IPS DF 19.7 (cell line): Measurements from ENCODE around the gene DRD2.

ENCODE experiments used
- DNase-seq: peaks from one replicate; pipeline ENCODE4 v3.0.0-alpha.2; 2013; ENCODE audit warnings: low read depth, low spot score

Gene DRD2

DNA sequence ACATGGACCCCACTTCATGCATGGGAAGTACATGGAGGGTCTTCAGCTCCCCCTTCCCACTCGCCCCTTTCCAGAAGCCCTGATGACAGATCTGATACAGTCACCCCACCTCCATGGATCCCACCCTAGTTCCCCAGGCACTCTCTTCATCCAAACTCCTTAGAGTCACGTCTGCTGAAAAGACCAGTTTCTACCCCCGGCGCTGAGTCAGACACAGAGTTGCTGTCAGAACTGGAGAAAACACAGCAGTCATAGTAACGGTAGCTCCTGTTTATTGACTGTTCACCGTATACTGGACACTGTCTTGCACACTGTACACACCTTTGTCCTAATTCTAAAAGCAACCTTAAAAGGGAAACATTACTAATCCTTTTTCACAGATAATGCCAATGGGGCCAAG is 29.1 kb downstream of the DRD2 start:
- DNase-seq, result no peak

DNA sequence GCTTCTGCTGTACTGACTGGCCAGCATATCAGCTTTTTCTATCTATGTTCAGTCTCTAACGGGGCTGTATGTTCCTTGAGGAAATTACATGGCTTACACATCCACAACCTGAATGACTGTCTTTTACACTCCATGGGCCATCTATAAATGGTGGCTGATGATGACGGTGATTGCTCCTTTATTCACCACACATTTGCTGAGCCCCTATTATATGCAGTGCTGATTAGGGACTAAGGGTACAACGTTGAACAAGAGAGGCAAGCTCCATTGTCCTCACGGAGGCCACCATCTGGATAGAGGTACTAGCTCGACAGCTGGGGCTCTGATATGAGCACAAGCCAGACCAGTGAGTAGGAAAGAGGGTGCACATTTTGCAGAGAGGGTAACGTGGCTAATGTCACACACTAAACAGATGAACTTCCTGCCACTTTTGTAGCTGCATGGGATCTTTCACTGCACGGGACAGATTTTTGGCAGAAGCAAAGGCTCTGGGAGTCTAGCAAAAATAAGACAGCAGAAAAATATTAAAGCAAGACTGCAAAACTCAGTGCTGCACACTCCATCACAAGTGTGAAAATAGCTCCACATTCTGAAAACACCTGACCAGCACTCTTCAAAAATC is 30.6 kb downstream of the DRD2 start:
- DNase-seq, result no peak

DNA sequence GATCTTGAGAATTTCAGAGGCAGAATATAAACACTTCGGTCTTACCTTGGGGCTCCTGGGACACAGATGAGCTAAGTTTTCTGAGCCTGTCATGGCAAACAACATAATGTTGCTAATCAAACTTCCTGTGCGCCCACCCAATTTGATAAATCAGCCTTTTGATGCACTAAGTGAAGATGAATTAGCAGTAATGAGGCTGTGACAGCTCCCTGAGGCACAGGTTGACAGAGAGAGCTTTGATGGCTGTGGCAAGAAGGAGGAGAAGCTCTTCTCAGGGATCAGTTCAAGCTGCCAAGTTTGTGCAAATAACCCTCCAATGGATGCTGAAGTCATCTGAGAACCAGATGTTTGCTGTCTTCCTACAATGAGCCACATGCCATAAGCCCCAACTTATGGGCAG is 34.4 kb downstream of the DRD2 start:
- DNase-seq, result no peak

DNA sequence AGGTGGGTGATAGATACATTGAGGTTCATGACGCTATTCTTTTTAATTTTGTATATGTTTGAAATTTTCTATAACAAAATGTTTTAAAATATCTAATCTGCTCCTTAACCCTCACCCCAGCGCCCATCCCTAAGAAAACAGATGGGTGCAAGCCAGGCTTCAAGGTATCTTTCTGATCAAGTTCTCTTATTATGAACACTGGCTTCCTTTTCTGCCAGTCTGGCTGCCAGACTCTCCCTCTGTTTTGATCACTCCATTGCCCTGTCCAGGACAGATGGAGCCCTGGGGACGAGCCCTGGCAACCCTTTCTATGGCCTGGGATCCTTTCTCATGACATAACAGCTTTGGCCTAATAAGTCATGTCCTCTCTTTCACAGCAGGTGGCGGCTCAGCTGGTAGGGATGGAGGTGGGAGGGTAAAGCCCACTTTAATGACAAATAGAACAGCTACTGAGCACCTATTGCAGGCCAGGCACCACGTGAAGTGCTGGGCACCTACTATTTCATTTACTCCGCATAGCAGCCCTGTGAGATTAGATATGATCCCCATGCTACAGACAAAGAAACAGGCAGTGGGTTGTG is 38.4 kb downstream of the DRD2 start:
- no peak for DNase-seq

DNA sequence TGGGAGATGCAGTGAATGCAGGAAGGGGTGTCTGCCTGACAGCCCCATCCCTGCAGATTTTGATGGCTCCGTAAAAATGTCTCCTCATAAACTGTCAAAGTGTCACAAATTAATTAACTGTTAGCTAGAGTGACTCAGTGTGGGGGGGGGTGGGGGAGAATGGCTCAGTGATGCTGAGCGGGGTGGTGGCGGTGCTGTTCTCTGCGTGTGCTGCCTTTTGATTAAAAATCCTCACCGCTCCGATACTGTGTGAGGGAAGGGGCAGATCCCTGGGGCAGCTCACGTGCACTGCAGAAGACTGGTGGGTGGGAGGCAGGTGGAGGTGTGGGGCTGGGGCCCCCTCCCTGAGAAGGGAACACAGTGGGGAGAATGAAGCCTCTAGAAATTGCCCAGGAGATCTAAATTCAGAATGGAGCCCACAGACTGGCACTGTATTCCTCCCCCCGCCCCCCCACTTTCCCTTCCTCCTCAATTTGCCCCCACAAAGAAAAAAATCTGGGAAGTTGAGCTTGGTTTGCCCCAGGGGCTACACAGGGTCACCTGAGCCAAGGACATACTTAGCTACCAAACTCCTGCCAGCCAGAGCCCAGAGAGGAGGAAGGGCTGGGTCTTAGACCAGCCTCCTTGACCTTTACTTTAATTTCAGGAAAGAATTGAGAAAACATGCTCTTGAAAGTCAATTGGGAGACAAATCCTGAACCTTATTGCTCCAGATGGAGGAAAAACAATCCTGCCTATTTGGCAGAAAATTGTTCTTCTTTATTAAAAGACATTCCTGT is 39.8 kb downstream of the DRD2 start:
- no peak for DNase-seq

DNA sequence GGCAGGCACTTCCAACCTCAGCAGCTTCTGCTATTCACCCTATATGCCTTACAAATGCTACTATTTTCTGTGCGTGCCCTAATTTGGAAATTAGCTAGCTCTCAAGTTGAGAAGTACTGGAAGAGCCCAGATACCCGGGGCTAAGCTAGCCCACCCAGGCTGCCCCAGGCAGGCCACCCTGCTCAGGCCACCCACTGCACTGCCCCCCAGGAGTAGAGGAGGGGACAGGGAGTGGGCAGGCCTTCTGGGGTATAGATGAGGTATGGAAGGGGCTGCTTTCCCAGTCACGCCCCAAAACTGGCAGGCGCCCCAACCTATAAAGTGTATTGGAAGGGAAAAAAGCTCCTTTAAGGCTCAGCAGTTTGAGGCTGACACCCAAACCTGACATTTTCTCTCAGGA is 43.5 kb downstream of the DRD2 start:
- DNase-seq, result no peak

DNA sequence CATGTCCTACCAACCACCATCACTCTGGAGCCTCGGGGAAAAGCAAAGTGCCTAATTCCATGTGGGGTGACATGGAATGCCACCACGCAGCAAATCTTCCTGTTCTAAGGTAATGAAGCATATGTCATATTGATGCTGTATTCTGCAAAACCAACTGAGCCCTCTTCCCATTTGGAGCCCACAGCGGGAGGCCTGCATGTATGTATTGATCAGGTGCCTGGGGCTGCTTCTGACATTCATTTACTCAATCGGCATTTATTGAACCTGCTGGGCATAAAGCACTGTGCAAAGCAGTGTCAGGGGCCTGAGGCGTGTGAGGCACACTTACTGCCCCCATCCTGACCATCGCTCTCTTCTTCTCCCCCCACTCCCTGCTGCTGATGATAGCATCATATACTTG is 48.5 kb downstream of the DRD2 start:
- no peak for DNase-seq

DNA sequence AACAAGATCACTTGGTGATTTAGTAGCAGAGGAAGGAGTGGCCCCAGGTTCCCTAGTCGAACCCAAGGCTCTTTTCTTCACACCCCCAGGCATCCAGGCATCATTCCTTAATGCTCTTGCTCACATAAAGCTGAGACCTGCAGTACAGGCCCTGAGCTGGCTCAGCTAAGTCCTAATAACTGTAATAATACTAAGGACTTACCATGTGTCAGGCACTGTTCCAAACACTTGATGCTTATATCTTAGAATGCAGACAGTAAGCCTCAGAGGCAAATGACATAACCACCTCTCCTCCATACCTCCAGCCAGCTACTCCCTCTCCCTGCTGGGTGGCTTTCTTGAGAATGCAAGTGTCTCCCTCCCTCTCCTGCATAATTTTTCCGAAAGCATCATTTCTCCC is 54.4 kb downstream of the DRD2 start:
- DNase-seq, result no peak

DNA sequence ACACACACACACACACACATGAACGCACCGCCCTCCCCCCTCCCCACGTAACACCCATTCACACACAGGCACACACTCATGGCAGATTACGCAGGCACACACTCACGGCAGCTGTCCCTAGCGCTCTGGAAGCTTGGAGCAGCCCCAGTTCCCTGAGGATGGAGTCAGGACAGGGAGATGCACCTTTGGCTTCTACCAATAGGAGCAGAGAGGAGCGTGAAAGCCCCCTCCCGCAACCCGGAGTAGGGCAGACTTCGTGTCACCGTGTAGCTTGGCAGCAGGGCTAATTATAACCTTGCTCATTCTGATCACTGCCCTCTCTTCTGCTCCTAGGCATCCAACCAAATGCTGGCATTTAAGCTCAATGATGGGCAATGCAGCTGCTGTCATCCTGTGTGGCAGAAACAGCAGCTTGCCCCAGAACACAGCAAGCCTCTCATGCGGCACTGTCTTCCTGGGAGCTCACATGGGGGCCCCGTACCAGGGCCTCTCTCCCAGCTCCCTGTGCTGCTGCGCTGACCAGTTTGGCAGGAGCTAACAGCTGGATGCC is 55.7 kb downstream of the DRD2 start:
- DNase-seq, result no peak

DNA sequence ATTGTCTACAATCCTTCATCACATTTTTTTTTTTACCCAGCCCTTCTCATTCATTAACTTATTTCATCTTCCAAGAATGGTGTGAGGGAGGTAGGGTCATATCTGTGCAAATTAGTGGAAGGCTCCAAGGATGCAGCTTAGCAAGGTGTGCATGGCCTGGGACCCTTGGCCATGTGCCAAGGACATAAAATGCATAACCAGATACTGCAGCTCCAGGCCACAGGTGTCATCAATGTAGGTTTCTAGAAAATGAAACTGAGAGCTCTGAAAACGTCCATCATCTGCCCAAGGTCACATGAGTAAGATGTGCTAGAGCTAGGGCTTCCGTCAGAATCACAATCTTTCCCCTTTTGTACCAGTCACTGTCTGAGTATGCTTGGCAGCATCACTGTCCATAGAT is 57.8 kb downstream of the DRD2 start:
- DNase-seq, result no peak

DNA sequence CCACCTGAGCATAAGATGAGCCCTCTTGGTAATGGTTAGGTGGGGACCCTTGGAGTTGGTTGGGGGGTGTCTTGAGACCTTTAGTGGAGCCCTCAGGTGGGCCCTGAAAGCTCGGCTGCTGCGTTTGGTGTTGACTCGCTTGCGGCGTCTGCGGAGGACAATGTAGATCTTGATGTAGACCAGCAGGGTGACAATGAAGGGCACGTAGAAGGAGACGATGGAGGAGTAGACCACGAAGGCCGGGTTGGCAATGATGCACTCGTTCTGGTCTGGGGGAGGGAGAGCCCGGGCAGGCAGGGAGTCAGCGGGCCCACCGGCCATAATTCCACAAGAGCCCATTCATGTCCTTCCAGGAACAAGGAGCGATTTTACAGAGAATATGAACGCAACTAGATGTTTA is 59.9 kb downstream of the DRD2 start:
- DNase-seq, result no peak

DNA sequence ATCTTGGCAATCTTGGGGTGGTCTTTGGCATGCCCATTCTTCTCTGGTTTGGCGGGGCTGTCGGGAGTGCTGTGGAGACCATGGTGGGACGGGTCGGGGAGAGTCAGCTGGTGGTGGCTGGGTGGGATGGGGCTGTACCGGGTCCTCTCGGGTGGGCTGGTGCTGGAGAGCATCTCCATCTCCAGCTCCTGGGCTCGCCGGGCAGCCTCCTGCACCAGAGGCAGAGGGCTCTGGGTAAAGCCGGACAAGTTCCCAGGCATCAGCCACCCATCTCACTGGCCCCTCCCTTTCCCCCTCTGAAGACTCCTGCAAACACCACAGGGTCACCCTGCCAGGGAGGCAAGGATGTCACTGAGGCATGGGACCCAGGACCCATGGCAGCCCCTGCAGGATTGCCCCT is 62.5 kb downstream of the DRD2 start:
- no peak for DNase-seq

DNA sequence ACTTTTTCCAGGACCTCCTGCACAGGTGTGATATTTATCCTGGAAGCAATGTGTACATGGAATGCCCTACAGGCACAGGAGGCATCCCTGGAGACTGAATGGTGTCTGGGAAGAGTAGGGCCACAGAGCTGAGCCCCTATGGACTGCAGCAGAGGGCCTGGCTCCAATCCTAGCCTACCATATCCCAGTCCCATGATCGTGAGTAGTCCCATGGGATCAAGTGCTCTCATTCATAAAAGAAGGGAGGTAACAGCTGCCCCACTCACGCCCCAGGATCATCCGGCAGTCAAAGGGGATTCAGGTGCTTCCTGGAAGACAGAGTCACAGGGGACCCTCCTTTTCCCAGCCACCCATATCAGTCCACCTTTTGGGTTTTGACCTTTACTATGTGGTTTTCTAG is 63.7 kb downstream of the DRD2 start:
- no peak for DNase-seq

DNA sequence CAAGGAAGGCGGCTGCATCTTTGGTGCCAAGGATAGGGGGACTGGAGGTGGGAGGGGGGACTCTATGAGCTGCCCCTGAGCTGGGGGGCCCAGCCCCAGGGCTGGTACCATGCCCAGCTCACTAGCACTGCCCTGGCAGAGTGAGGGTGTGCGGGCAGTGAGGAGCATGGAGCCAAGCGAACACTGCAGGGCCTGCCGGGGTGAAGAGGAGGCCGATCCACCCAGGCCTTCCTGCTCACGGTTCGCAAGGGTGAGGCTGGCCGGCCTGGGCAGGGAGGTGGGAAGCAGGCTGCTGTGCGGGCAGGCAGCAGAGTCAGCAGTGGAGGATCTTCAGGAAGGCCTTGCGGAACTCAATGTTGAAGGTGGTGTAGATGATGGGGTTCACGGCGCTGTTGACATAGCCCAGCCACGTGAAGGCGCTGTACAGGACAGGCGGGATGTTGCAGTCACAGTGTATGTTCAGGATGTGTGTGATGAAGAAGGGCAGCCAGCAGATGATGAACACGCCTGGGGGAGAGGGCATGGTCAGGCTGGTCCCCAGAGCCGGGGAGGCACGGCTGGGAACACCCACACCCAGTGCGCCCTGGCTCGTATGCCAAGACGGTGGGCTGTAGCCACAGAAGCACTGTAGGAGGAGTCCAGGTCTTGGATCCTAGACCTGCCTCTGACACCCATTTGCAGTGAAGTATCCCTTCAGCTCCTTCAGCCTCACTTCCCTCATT is 64.6 kb downstream of the DRD2 start:
- DNase-seq, result no peak

DNA sequence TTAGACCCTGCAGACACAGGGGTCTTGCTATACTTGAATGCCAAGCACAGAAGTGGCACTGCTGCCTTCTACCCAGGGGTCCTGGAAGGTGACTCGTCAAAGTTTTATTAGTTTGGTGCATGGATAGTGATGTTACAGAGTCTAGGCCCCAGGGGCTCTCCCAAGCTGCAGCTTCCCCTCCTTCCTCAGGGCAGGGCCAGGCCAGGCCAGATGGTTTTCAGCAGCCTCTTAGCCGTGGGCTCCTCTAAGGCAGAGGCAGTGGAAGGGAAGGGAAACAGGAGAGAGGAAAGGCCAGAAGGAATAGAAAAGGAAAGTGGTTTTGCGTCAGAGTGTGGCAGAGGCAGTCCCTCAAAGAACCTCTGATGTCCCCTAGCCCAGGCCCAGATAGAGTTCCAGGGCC is 65.7 kb downstream of the DRD2 start:
- DNase-seq, result no peak

DNA sequence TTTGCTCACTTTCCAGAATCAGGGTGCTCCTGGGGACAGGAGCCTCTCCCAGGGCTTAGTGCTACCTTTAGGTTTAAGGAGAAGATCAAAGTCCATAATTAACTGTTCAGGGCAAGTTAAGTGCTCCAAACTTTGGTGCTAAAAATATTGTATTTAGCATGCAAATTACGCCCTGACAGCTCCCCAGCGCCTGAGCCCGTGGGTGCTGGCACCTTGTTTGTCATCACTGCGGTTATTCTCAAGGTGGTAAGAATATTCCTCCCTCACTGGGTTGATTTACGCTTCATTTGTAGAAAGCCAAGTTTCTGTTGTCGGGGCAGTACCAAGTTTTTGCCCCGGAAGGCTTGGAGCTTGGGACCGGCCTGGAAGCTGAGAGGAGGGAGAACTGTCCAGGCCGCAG is 66.3 kb downstream of the DRD2 start:
- no peak for DNase-seq

DNA sequence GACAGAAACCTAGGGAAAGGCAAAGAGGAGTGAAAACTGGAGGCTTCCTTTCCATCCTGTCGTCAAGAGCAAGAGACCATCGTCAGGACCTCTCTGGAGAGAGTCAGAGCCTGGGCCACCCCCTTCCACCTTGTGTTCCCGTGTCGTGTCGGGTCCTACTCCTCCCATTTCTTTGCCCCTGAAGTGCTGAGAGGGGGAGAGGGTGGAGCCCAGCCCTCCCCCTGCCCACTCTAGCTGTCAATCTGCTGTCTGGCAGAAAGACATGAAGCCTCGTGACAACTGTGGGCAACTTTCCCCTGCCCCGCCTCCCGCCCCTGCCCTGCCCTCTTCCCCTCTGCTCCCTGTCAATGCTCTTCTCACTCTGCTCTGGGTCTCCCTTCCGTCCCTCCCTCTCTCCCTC is 67.0 kb downstream of the DRD2 start:
- no peak for DNase-seq

DNA sequence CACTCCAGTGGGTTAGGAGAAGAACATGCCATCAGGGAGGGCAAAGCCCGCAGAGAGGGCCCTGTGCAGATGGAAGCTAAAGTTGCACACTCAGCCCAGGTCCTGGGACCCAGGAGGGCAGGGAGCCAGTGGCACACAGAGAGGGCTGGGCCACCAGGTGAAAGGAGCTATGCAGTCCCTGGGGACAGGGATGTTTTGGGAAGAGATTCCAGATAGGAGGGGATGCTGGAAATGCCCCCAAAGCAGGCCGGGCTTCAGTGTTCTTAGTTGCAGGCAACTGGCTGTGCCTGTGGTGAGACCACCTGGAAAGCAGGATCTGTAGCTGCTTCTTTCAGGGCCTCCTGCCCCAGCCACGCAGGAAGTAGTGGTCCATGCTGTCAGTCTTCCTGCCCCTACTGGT is 68.0 kb downstream of the DRD2 start:
- no peak for DNase-seq

DNA sequence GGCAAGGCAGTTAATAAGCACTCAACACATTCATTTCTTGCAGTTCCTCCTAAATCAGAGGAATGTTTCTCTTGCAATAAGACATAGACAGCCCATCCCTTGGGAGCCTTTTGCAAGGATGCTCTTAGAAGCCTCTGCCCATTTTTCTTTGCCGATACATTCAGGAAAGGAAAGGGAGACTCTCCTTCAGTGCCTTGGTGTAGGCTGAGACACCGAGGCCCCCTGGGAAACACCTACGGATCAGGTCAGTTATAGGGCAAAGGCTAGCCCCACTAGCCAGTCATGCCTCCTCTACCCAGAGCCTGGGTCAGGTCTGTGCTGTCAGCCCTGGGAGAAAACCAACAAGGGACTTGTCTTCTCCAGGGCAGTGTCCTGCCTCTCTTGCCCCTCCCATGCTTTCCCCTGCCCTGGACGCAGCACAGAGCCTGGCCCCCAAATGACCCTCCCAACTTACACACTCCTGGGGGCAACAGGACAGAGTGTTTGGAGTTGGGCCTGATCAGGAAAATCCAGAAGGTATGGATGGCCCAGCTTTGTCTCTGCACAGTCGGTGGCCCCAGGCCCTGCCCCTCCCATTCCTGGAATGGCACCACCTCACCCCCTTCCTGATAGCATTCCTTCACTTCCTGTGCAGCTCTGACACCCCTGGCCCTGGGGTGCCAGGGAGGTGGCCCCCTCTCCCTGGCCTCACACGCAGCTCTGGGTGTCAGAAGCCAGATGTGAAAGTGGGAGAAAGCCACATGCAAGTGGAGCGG is 69.3 kb downstream of the DRD2 start:
- DNase-seq, result no peak

DNA sequence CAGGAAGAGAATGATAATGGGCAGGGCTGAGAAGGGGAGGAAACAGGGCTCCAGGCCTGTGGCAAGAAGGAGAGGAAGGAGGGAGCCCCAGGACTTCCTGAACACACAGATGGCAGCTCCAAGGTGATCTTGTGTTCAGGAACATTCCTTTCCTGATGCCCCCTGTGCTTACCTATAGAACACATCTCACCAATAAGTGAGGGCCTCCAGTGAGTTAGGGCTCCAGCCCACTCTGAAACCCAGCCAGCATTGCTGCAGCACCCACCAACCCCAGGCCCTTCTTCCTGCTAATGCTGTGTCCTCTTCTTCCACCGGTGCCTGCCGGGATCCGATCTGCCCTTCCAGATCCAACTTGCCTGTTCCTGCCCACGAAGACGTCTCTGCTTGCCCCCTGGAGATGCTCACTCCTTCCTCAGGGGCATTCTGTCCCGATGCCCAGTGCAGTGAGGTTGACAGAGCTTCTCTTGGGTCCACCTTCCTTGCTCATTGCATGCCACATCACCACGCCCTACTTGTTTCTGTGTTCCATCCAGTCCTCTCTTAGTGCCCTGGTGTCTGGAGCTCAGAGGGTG is 70.3 kb downstream of the DRD2 start:
- DNase-seq, result no peak

DNA sequence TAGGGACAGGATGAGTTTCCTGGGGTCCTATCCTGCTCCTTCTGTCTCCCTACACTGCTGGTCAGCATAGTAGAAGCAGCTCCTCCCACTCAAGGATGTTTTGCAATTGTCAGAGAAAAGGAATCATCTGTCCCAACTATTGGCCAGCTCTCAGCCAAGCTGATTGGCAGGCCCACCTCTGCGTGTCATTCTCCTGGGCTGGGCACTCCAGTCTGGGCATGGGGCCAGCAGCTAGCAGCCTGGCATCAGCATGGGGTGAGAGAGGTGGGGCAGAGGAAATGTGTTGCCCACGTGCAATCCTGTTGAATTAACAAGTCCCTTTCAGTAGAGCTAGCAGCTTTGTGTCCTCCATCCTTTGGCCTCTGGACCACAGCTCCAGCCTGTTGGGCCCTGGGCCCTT is 73.5 kb downstream of the DRD2 start:
- no peak for DNase-seq
